ENCODE measurements around the gene SUSD1. TPM values are rescaled to one million over a fixed set of nuclear protein-coding genes. Genes with fewer than 3 reads are reported as not detected.

Gene SUSD1
- total RNA-seq, 1 donor from 2014 or later, result 41.1 TPM

- Mint-ChIP-seq H3K27me3 (no peaks in the 10 kb centered on the region), H3K27ac (no peak overlapping the region), H3K4me3 (ENCODE audit: low read depth) (no peak overlapping the region), H3K36me3 (ENCODE audit: insufficient read depth) (no peaks in the 10 kb centered on the region), H3K9me3 (ENCODE audit: low read depth) (no peaks in the 10 kb centered on the region), H3K4me1 (ENCODE audit: low read depth) (peaks cover 3% of the 10 kb centered on the region)
- no peak for DNase-seq (ENCODE audit: low spot score, unreplicated experiment)
- no peak for TF ChIP-seq CTCF (IDR thresholded peaks at IDR 0.05; ENCODE audit: unreplicated experiment)
These were observed 162.8 kb downstream of the SUSD1 start for GRCh38 chr9:112012026-112012902.

- no peak for DNase-seq (ENCODE audit: low spot score, unreplicated experiment)
- peaks cover 3% of the 10 kb centered on the region for H3K4me1 Mint-ChIP-seq (ENCODE audit: low read depth)
- peaks cover under 1% of the 10 kb centered on the region for H3K27me3 Mint-ChIP-seq
- TF ChIP-seq CTCF (IDR thresholded peaks at IDR 0.05; ENCODE audit: unreplicated experiment), result no peak
- H3K4me3 Mint-ChIP-seq (ENCODE audit: low read depth), result no peak overlapping the region
- no peaks in the 10 kb centered on the region for H3K9me3 Mint-ChIP-seq (ENCODE audit: low read depth)
- no peak overlapping the region for H3K27ac Mint-ChIP-seq
- H3K36me3 Mint-ChIP-seq (ENCODE audit: insufficient read depth), result no peaks in the 10 kb centered on the region
These were observed 164.0 kb downstream of the SUSD1 start for GRCh38 chr9:112011051-112011620.

GRCh38 chr9:112010537-112010936 is 164.6 kb downstream of the SUSD1 start:
- H3K36me3 Mint-ChIP-seq (ENCODE audit: insufficient read depth), result no peaks in the 10 kb centered on the region
- no peak overlapping the region for H3K27ac Mint-ChIP-seq
- H3K9me3 Mint-ChIP-seq (ENCODE audit: low read depth), result no peaks in the 10 kb centered on the region
- no peak for DNase-seq (ENCODE audit: low spot score, unreplicated experiment)
- TF ChIP-seq CTCF (IDR thresholded peaks at IDR 0.05; ENCODE audit: unreplicated experiment), result no peak
- peaks cover 3% of the 10 kb centered on the region for H3K4me1 Mint-ChIP-seq (ENCODE audit: low read depth)
- peaks cover 5% of the 10 kb centered on the region for H3K27me3 Mint-ChIP-seq
- no peak overlapping the region for H3K4me3 Mint-ChIP-seq (ENCODE audit: low read depth)

- Mint-ChIP-seq H3K36me3 (ENCODE audit: insufficient read depth) (no peaks in the 10 kb centered on the region), H3K9me3 (ENCODE audit: low read depth) (no peaks in the 10 kb centered on the region), H3K27me3 (peaks cover 8% of the 10 kb centered on the region), H3K4me1 (ENCODE audit: low read depth) (peaks cover 3% of the 10 kb centered on the region), H3K27ac (no peak overlapping the region), H3K4me3 (ENCODE audit: low read depth) (no peak overlapping the region)
- no peak for DNase-seq (ENCODE audit: low spot score, unreplicated experiment)
- no peak for TF ChIP-seq CTCF (IDR thresholded peaks at IDR 0.05; ENCODE audit: unreplicated experiment)
These were observed 165.4 kb downstream of the SUSD1 start for GRCh38 chr9:112009656-112010055.

- Mint-ChIP-seq H3K36me3 (ENCODE audit: insufficient read depth) (no peaks in the 10 kb centered on the region), H3K4me3 (ENCODE audit: low read depth) (no peak overlapping the region), H3K27ac (no peak overlapping the region), H3K4me1 (ENCODE audit: low read depth) (peaks cover 3% of the 10 kb centered on the region), H3K9me3 (ENCODE audit: low read depth) (no peaks in the 10 kb centered on the region), H3K27me3 (peaks cover 9% of the 10 kb centered on the region)
- TF ChIP-seq CTCF (IDR thresholded peaks at IDR 0.05; ENCODE audit: unreplicated experiment), result no peak
- no peak for DNase-seq (ENCODE audit: low spot score, unreplicated experiment)
These were observed 167.4 kb downstream of the SUSD1 start for GRCh38 chr9:112007575-112008240.

All from progenitor cell of endocrine pancreas (in vitro differentiated cells).